HG03558 (cell line): ENCODE data around the gene CAPN14.

ENCODE experiments used
- ATAC-seq: cut with Tn5 transposase; IDR thresholded peaks from one replicate; pipeline ENCODE4 v1.9.1; 2021; ENCODE audit warnings: moderate number of reproducible peaks; ENCODE audit not compliant: unreplicated experiment; ENCODE audit errors: extremely low read depth

Gene CAPN14

DNA sequence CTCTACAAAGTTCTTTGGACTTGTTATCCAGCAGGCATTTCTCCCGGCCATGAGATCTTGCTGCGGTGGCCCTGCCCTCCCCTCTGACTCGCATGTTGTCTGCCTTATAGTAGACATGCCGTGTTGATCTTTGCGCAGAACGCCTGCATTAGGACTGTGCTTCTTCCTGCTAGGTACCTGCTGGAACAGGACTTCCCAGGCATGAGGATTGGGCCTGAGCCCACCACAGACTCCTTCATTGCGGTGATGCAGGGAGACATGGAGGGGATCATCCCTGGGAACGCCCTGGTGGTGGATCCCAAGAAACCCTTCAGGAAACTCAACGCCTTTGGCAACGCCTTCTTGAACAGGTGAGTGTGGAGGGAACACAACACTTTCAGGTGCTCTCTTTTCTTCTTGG lies 26.8 kb upstream of the CAPN14 start:
- no peak for ATAC-seq

DNA sequence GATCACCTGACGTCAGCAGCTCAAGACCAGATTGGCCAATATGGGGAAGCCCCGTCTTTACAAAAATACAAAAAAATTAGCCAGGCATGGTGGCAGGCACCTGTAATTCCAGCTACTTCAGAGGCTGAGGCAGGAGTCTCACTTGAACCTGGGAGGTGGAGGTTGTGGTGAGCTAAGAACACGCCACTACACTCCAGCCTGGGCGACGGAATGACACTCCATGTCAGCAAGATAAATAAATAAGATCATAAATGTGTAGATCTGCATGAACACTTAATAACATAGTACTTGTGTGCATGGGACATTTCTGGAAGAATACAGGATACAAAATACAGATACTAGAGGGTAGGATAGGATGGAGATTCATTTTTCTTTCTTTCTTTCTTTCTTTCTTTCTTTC lies 25.7 kb upstream of the CAPN14 start:
- ATAC-seq = no peak

DNA sequence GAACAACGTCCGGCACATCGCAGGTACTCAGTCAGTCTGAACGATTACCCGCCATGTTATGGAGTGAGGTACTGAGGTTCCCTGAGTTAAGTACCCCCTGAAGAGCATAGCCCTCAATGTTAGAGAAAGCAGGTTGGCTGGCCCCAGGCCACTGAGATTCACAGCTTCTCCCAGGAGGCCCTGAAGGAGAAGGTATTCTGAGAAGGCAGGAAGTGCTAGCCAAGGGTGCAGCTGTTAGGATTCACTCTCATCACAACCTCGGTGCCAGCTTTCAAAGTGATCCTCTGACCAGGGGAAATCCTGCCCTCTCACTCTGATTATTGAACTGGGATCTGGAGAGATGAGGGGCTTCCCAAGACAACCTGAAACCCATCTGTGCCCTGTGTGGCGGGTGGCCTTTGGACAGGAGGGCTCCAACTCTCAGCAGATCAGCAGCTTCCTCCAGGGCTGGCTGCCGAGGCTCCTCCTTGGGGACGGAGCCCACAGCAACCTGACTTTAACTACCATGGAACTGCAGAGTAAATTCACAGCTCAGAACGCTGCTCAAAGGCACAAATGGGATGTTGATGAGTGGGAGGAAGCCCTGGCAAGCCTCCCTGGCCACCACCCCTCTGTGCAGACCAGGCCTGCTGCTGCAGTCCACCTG lies 24.4 kb upstream of the CAPN14 start:
- ATAC-seq = no peak

DNA sequence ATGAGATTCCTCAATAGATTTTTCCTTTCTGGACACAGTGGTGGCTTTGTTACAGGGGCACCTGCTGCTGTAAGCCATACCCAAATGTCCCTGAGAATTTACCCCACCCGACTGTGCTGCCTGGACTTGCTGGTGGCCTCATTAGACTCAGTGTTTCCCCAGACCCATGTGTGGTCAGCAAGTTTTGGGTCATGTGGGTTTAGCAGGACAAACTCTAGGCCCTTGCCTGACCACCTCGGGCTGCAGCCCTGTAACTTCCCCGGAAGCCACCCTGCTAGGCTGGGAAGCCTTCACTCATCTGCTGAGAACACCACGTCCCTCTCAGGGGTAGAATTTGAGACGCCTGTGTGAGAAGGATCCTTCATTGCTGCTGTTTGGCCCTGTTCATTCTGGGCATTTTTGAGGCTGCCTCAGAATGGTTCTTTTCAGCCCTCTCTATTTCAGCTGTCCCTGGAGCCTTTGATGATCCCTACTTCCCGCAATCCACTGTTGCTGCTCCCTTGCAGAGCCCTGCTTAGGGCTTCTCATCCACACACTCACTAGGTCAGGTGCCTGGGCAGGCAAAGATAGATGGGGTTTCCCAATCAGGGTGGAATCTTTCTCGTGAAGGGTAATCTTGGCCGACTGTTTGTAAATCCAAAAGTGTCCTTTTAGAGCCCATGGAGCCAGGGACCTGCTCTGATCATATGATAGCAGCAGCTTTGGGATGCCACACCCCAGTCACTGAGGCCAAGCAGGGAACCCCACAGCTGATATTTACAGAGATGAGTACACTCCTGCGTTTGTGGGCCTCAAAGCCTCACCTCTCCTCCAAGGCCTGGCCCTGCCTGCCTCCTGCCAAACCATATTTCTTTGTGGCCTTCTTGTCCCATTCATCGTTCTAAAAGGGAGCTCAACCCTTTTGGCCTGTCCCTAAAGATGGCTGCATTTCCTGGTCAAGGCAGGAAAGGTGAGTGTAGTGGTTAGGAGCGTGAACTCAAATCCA lies 23.4 kb upstream of the CAPN14 start:
- no peak for ATAC-seq

DNA sequence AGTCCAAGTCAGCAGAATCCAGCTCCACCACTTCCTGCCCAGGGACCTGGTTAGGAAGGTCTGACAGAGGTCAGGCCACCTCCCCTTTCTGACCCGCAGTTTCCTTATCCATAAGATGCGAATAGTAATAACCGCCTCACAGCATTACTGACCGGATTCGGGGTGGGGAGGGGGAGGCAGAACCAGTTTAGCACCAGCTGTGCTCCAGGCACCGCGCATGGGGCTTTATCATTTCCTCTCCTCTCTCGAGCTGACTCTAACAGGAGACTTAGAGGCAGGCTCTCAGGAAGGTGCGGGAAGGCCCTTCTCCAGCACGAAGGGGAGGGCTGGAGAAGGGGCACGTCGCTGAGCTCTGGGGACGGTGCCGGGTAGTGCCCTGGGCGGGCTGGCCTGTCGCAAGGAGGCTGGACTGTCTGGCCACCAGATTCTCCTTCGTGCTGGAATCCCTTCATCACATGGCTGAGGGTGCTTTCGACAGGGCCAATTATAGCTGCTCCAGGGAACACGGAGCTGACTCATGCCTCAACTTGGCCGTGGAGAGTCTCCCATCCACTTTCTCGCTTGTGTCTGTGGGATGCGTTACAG lies 22.4 kb upstream of the CAPN14 start:
- no peak for ATAC-seq

DNA sequence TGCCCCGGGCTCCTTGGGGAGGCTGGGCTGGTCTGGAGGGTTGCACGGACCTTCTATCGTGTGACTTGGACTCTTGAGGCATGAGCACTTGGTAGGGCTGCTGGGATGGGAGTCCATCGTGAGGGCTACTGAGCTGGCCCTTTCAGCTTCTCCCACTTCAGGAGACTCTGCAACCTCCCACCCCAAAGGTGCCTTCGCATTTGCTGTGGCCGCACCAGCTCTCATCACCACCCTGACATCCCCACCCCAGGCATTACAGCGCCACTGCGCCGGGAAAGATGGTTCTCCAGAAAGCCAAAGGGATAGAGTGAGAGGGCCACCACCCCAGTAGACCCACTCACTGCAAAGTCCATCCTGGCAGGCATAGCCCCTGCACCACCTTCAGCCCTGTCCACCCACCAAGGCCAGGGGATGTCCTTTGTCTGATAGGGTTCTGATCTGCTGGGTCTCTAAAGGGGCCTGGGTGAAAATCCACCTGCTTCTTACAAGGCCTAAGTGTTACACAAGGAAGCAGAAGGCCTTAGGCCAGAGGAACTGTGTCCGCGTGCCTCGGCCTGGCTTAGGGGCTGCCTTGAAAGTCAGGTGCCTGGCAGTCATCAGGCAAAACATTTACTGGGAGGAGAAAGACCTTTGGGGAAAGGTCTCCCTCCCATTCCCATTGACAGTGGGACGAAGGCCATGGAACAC lies 21.7 kb upstream of the CAPN14 start:
- ATAC-seq = no peak

DNA sequence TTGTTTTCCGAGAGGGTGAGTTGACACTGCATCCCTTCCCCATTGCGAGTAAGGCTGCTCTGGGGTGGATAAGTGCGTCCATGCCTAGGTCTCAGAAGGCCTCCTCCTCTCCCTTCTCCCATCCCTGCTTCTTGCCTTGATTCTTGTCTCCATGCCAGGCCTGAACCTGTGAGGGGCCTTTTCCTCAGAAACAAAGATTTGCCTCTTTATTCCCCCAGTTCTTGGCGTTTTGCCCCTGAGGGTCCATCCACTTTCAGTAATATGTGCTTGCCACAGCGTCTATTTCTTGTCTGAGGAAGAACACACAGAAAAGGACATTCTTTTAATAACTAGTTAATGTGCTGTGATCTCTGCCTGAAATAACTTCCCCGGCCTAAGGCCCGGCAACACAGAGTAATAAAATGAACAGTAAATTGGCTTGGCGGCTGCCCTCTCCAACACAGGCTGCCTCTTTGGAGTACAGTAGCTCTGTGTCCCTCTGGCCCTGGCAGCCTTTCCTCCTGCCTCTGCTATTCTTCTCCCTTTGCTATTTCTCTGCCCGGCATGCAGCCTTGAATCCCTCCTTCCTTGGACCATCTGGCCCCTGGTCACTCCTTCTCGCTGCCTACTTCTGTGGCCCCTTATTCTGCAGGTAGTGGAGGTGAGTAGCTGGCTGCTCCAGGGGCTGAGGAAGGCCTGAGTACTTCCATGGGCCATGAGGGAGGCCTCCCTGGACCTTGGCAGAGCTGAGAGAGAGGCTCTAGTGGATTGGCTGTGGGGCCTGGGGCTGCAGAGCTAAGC lies 21.0 kb upstream of the CAPN14 start:
- no peak for ATAC-seq

DNA sequence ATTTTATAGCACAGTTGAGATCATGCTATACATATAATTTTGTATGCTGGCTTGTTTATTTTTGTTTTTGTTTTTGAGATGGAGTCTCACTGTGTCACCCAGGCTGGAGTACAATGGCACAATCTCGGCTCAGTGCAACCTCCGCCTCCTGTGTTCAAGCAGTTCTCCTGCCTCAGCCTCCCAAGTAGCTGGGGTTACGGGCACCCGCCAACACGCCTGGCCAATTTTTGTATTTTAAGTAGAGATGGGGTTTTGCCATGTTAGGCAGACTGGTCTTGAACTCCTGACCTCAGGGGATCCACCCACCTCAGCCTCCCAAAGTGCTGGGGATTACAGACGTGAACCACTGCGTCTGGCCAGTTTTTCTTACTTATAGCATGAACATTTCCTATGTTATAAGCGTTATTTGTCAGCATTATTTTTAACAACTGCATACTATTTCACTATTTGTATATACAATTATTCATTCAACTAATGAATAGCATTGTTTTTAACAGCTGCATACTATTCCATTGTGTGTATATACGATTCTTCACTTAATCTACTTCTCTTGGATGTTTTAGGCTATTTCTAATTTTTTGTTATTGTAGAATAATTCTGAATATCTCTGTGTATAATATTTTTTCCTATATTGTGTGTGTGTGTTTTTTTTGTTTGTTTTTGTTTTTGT lies 20.2 kb upstream of the CAPN14 start:
- no peak for ATAC-seq

DNA sequence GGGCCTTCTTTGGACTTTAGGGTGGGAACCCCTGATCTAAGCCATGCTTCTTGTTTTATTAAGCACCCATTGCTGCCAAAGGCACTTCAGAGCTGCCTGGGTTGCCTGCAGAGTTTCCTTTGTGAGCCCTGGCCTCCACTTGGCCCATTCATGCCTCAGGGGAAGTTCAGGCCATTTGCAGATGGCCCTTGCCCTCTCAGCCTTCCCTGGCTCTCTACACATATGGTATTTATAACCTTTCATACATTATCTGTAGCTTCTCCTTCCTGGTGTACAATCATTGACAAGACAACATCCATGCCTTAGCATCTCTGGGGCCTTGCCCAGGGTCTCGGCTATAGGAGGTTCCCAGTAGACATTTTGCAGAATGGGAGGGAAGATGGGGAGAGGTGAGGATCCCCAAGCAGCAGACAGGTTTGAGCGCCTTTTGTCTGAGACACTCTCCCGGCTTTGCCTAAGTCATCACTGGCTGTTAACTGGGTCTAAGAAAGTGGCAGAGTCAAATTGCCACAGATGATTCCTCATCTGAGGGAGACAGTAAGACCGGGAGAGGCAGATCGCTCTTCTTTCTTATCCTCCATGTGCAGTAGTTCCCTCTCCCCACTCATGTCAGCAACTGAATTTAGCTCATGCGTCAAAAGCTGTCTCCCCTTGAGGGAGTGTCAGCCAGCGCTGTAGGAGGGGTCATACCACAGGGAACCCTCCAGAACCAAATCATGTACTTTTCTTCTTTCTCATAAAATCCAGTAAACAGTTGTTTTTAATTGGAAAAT lies 19.3 kb upstream of the CAPN14 start:
- ATAC-seq = no peak

DNA sequence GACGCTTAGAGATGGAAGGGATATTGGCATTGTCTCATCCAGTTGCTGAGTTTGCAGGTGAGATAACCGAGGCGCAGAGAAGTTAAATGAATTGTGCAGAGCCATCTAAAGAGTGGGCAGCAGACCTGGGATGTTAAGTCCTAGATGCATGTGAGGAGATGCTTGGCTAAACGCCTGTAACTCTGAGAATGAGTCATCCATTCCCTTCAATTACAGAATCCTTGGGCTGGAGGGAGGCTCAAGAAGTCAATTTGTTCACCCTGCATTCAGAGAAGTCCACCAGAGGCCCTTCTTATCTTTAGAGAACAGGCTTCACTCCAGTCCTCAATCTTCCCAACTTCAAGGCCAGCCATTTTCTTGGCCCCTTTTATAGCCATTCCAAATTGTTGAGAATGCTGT lies 18.2 kb upstream of the CAPN14 start:
- ATAC-seq = no peak

DNA sequence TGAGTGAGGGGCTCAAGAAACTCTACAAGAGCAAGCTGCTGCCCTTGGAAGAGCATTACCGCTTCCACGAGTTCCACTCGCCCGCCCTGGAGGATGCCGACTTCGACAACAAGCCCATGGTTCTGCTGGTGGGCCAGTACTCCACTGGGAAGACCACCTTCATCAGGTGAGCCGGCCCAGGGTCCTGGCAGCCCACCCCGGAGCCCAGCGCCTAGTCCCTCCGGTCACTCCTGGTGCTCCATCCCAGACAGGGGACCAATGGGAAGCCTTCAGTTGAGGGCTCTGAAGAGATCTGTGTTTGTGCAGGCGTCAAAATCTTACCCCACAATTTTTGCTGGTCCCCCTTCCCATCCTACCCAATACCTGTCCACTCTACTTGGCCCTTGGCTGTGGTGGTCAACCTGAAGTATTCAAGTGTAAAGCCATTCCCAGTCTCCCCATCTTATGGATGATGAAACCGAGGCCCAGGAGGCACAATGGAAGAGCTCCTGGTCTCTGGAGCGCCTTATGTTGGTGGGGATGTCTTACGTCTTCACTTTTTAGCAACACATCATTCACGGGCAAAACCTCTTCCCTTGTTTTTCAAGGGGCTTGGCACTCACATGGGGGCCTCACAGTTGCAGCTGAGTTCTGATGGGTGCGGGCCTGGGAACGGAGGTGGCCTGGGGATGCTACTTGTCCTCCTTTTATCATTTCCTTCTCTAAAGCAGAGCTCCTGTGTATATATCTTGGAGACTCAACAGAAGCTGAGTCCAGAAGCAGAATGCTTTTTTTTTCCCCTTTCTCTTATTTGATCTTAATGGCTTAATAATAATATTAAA lies 17.6 kb upstream of the CAPN14 start:
- no peak for ATAC-seq

DNA sequence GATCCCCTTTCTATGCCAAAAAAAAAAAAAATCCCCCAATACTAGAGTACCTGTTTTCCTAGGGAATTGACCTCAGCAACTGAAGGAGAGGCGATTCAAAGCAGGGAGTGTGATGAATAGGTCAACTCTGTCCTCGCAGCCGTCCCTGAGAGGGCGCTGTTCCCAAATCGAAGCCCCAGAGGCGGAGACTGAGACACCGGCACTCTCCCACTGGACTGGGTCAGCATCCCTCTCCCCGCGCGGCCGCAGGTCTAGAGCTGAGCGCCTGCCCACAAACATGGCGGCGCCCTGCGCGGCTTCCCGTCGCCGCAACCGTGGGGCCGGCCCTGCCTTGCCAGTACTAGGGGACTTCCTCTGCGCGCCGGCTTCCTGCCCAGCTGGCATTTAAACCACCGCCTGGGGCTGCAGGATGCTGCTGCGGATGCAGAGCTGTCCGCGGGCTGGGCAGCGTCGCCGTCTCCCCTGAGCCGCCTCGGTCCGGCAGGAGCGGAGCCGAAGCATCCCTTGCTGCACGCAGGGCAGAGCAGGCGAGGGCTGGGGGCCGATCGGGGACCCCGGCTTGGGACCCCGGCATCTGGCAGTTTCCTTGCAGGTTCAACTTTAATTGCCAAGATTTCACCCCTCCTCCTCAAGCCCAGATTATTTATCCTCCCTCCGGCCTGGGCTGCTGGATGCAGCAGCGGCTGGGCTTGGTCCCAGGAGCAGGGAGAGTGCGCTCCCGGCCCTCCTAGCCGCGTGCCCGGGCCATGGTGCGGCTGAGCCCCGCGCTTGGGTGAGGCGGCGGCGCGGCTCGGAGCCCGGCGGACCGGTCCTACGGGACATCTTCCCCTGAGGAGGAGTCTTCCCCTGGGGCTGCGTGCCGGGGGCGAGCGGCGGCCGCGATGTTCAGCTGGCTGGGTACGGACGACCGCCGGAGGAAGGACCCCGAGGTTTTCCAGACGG lies 16.7 kb upstream of the CAPN14 start, which contains the start of gene EHD3:
Gene EHD3, plus strand, starts transcription at position 412 of the 942 bp plus-strand sequence. Its CDS starts 470 bp downstream, at position 882.
- peak; percentile 94 for ATAC-seq

DNA sequence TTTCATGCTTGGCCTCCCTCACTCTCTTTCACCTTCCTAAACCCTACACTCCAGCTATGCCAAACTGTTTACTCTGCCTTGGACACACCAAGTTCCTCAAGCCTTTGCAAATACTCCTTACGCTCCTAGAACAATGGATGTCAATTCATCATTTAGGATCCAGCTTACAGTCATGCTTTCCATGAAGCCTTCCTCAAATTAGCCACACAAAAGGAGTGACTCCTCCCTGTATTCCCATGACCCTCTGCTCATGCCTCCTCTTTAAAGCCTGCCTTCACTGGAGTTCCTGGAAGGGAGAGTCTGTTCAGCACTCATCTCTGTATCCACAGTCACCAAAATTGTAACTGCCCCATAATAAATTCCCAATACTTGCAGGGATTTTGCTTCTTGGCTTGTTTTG lies 15.9 kb upstream of the CAPN14 start:
- no peak for ATAC-seq

DNA sequence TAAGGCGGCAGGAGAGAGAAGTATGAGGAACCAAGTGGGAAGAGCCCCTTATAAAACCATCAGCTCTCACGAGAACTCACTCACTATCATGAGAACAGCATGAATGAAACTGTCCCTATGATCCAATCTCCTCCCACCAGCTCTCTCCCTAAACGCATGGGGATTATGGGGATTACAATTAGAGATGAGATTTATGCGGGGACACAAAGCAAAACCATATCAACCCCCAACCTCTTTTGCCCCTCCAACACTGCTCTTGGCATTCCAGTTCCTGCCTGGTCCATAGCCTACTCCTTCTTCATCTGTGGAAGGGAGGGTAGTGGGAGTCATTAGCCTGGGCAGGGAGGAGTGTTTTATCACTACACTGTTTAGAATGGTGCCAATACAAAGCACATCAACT lies 15.3 kb upstream of the CAPN14 start:
- ATAC-seq = no peak

DNA sequence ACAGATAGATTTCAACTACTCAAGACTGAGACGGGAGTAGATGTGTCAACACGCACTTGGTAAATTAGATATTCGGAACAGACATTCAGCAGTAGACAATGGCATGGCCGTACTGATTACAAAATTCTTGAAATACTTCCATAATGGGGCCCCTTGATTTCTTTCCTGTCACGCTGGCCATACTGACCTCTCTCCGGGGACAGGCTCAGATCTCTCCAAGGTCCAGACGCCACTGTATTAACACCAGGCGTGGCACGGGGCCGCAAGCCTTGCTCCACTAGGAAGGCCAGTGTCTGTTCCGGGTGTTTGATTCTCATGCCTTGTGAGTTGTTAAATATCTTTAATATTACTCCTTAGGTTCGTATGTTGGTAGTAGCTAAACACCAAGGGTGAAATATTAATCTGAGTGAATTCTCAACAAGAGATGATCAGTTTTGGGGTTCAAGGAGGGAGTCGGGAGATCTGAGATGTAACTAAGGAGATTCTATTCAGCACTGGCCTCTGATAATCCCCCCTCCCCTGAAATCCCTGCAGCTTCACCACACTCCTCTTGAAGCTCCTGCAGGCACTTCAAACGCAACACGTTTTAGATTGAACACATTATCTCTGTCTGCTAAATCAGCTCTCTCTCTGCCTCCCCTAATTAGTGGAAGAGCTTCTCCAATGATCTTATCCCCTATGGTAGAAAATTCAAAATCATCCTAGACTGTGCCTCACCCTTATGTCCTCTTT lies 14.4 kb upstream of the CAPN14 start:
- ATAC-seq = no peak

DNA sequence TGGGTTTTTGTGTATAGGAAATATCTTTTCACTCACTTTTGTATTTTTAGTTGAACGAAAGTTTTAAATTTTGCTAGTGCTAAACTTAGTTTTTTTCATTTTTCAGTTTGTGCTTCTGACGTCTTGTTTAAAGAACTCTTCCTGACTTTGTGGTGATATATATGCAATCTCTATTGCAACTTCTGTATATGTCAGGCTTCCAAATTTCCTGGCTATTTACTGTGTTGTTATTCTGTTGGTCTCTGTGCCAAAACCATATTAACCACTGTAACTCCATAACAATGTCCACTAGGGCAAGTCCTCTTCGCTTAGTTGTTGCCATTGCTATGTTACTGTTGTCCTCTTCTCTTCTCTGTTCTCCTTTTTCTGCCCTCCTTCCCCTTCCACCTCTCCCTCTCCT lies 13.4 kb upstream of the CAPN14 start:
- no peak for ATAC-seq
